Choroid plexus epithelial cell (primary cell): Measurements from ENCODE around the gene ZNF77.
A peak's percentile ranks its signal among the peaks of the same experiment; 100 is the strongest.
"Not testable (repeated sequence)": the region's sequence is repeated elsewhere in the genome, so short reads cannot be mapped to it uniquely, and the experiment has no call there.

Experiments used
- DNase-seq: peaks from one replicate; pipeline ENCODE4 v3.0.0-alpha.2; 2010; ENCODE audit warnings: low read depth
- H3K4me3 ChIP-seq: 2 replicates; pipeline ENCODE4 v1.5.1; 2011; ENCODE audit warnings: low read depth, mild to moderate bottlenecking, control low read depth, low read length, moderate library complexity
- CTCF ChIP-seq: conservative IDR thresholded peaks from 2 replicates; pipeline ENCODE4 v1.5.1; 2011; ENCODE audit warnings: low read depth, mild to moderate bottlenecking, control low read depth, inconsistent platforms, low read length, moderate library complexity

Gene ZNF77

DNA sequence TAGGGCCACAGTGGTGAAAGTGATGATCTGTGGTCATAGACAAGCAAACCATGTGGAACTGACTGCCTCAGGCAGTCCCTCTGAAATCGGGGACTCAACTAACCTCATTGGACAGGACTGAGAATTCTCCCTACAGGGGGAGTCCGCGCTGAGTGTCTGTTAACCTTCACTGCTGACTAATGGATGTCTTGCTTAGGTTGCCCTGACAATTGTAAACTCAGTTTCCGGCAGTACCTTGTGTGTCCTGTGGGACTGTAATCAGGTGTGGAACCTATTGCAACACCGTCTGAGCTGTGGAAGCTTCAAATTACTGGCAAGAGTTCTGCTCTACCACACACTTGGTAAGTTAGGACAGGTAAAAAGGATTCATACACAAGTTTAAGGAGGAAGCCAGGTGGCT lies 21.8 kb downstream of the ZNF77 start:
- DNase-seq = peak; percentile 35
- no peak for TF ChIP-seq CTCF

GRCh38 chr19:2917275-2918184 lies 27.2 kb downstream of the ZNF77 start:
- H3K4me3 ChIP-seq = no peak overlapping the region
- DNase-seq = no peak
- TF ChIP-seq CTCF = no peak

More for the DNA sequence above, 21.8 kb downstream of the ZNF77 start:
- no peak overlapping the region for H3K4me3 ChIP-seq

DNA sequence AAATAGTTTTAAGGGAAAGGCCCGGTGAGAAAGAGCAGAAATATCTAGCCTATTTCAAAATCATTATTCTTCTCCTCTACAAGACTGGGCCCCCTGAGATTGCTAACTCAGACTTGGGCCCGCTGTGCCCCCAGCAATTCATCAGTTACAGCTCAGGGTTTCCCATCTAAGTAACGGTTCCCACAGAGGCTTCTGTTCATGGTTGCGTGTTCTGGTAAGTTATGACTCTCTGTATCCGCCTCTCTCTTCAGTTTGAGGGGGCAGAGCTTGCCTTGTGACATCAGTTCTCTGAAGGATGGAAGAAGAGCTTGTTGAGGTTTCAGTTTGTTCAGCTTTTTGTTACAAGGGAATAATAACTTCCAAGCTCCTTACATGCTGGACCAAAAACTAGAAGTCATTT lies 32.5 kb downstream of the ZNF77 start:
- H3K4me3 ChIP-seq = no peak overlapping the region
- DNase-seq = no peak
- TF ChIP-seq CTCF = no peak

GRCh38 chr19:2906631-2907195 lies 38.1 kb downstream of the ZNF77 start:
- TF ChIP-seq CTCF = no peak
- H3K4me3 ChIP-seq = no peak overlapping the region
- no peak for DNase-seq

DNA sequence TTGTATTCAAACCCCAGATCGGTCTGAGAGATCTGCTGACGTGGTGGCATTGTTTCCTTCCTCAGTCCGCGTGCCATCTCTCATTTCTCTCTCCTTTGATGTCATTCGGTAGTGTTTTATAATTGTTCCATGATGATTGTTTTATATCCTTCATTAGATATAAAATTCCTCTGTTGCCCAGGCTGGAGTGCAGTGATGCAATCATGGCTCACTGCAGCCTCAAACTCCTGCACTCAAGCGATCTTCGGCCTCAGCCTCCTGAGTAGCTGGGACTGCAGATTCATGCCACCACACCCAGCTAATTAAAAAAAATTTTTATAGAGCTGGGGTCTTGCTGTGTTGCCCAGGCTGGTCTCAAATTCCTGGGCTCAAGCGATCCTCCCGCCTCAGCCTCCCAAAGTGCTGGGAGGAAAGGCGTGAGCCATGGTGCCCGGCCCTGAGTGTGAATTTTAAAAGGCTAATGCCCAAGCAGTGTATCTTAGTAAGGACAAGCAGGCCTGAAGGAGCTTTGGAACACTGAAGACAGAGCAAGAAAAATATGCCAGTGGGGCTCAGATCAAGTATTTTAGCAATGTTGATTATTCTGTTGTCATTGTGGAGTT lies 38.8 kb downstream of the ZNF77 start:
- no peak for TF ChIP-seq CTCF
- no peak for DNase-seq
- no peak overlapping the region for H3K4me3 ChIP-seq

DNA sequence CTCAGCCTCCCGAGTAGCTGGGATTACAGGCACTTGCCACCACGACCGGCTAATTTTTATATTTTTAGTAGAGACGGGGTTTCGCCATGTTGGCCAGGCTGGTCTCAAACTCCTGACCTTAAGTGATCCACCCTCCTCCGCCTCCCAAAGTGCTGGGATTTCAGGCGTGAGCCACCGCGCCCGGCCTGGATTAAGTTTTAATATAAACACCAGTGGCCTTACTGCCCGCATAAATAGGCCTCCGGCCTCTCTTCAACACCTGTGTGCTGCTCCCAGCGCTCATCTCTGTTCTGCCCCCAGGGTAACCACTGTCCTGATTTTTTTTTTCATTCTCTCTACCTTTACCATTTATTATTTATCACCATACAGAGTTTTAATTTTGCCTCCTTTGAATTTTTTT lies 41.4 kb downstream of the ZNF77 start:
- DNase-seq, H3K4me3 ChIP-seq: not testable (repeated sequence)

DNA sequence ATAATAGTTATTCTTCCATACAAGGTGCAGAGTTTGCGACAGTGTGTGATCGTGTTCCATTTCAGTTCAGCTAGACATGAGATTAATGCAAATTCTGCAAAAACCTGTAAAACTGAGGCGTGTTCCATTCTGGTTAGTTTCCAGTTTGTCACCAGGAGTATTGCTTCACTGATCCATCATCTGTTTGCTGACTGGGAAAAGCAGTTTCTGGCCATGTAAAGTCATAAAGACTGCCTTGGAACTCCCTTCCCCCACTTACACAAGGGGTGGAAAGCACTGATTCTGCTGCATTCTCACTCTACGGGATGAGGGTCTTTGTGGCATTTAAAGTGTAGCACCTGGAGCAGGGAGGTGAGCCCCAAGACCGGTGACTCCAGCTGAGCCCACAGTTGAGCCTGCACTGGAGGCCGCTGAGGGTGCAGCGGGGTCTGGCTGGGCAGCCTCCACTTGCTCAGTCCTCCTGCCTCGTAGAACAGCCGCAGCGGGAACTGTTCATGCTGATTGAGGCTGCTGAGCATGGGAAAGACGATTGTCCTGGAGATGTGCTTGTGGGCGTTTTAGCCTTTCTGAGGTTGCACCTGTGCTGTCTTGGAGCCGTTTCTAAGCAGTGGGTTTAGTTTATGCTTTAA lies 42.1 kb downstream of the ZNF77 start:
- H3K4me3 ChIP-seq = no peak overlapping the region
- DNase-seq = no peak
- no peak for TF ChIP-seq CTCF
